Measurements from ENCODE around the gene SART3. TPM values are rescaled to one million over a fixed set of nuclear protein-coding genes. Genes with fewer than 3 reads are reported as not detected.
A peak's percentile ranks its signal among the peaks of the same experiment; 100 is the strongest.

The SART3 gene
- total RNA-seq, 4 donors from 2014 or later, result 46.1 to 77.0 (median 62.8) TPM

- Histone ChIP-seq H3K27me3 (no peaks in the 10 kb centered on the region), H3K4me1 (peaks cover 16% of the 10 kb centered on the region), H3K36me3 (peaks cover 54% of the 10 kb centered on the region), H3K4me3 (no peak overlapping the region), H3K9me3 (no peaks in the 10 kb centered on the region), H3K27ac (no peak overlapping the region)
- DNase-seq (ENCODE audit: low spot score in 2 of 2), result no peak
- TF ChIP-seq EP300 (IDR thresholded peaks at IDR 0.05) (no peak), CTCF (IDR thresholded peaks at IDR 0.05) (no peak), POLR2AphosphoS5 (IDR thresholded peaks at IDR 0.05) (no peak), POLR2A (IDR thresholded peaks at IDR 0.05) (no peak)
- WGBS, result 94% methylated on average over 21 of the region's 24 CpGs
These were observed 42.8 kb downstream of the SART3 start for GRCh38 chr12:108518101-108518715.

- peaks cover 16% of the 10 kb centered on the region for H3K4me1 ChIP-seq
- WGBS, result 71% methylated on average over 11 of the region's 12 CpGs
- peaks cover 47% of the 10 kb centered on the region for H3K36me3 ChIP-seq
- H3K27me3 ChIP-seq, result no peaks in the 10 kb centered on the region
- no peak overlapping the region for H3K27ac ChIP-seq
- TF ChIP-seq POLR2AphosphoS5 (IDR thresholded peaks at IDR 0.05), result no peak
- TF ChIP-seq POLR2A (IDR thresholded peaks at IDR 0.05), result no peak
- no peak for TF ChIP-seq CTCF (IDR thresholded peaks at IDR 0.05)
- TF ChIP-seq EP300 (IDR thresholded peaks at IDR 0.05), result no peak
- H3K9me3 ChIP-seq, result no peaks in the 10 kb centered on the region
- DNase-seq (ENCODE audit: low spot score in 2 of 2), result no peak
- H3K4me3 ChIP-seq, result no peak overlapping the region
These were observed 43.5 kb downstream of the SART3 start for GRCh38 chr12:108517288-108518100.

GRCh38 chr12:108516511-108517275, 44.3 kb downstream of the SART3 start:
- DNase-seq (ENCODE audit: low spot score in 2 of 2), result no peak
- TF ChIP-seq POLR2A (IDR thresholded peaks at IDR 0.05) (no peak), POLR2AphosphoS5 (IDR thresholded peaks at IDR 0.05) (no peak), CTCF (IDR thresholded peaks at IDR 0.05) (no peak), EP300 (IDR thresholded peaks at IDR 0.05) (no peak)
- WGBS, result 87% methylated on average over 23 of the region's 23 CpGs
- Histone ChIP-seq H3K27me3 (no peaks in the 10 kb centered on the region), H3K27ac (no peak overlapping the region), H3K4me3 (no peak overlapping the region), H3K36me3 (peaks cover 39% of the 10 kb centered on the region), H3K9me3 (no peaks in the 10 kb centered on the region), H3K4me1 (peaks cover 22% of the 10 kb centered on the region)

GRCh38 chr12:108515916-108516315, 45.1 kb downstream of the SART3 start:
- Histone ChIP-seq H3K9me3 (no peaks in the 10 kb centered on the region), H3K4me1 (peaks cover 26% of the 10 kb centered on the region), H3K36me3 (peaks cover 31% of the 10 kb centered on the region), H3K4me3 (peak overlapping the region; percentile 85), H3K27ac (no peak overlapping the region), H3K27me3 (no peaks in the 10 kb centered on the region)
- WGBS, result 45% methylated on average over 5 of the region's 5 CpGs
- DNase-seq (ENCODE audit: low spot score in 2 of 2), result no peak
- TF ChIP-seq POLR2AphosphoS5 (IDR thresholded peaks at IDR 0.05) (no peak), POLR2A (IDR thresholded peaks at IDR 0.05) (no peak), EP300 (IDR thresholded peaks at IDR 0.05) (no peak), CTCF (IDR thresholded peaks at IDR 0.05) (no peak)
